Astrocyte of the spinal cord (primary cell): ENCODE results near the gene C5orf34.

ENCODE experiments used
- DNase-seq: peaks from one replicate; pipeline ENCODE4 v3.0.0; 2011; ENCODE audit warnings: low read depth, low spot score
- H3K4me3 ChIP-seq: 2 replicates; pipeline ENCODE4 v1.5.1; 2011; ENCODE audit warnings: low read depth, mild to moderate bottlenecking, low read length, moderate library complexity
- CTCF ChIP-seq: IDR thresholded peaks from 2 replicates; pipeline ENCODE4 v1.5.1; 2012; ENCODE audit warnings: low read depth, mild to moderate bottlenecking, low read length, inconsistent platforms
- in situ Hi-C: cut with HindIII; loops from 2 replicates; pipeline ENCODE4 v1.10.0; 2017; ENCODE audit warnings: low sequenced_read_pairs

Gene C5orf34

GRCh38 chr5:43543434-43543833, 28.5 kb upstream of the C5orf34 start:
- in situ Hi-C loops = no loop called here

GRCh38 chr5:43540746-43541145, 25.8 kb upstream of the C5orf34 start:
- in situ Hi-C loops = no loop called here
- DNase-seq = no peak
- no peak for TF ChIP-seq CTCF

More at GRCh38 chr5:43543434-43543833, 28.5 kb upstream of the C5orf34 start:
- DNase-seq = no peak
- no peak overlapping the region for H3K4me3 ChIP-seq
- no peak for TF ChIP-seq CTCF

GRCh38 chr5:43536972-43537371, 22.0 kb upstream of the C5orf34 start:
- in situ Hi-C loops = no loop called here
- no peak overlapping the region for H3K4me3 ChIP-seq
- TF ChIP-seq CTCF = no peak

More at GRCh38 chr5:43540746-43541145, 25.8 kb upstream of the C5orf34 start:
- H3K4me3 ChIP-seq = no peak overlapping the region

GRCh38 chr5:43533646-43534045, 18.7 kb upstream of the C5orf34 start:
- no peak for DNase-seq
- no peak for TF ChIP-seq CTCF
- in situ Hi-C loops = no loop called here
- no peak overlapping the region for H3K4me3 ChIP-seq

More at GRCh38 chr5:43536972-43537371, 22.0 kb upstream of the C5orf34 start:
- DNase-seq = no peak

- DNase-seq = no peak
- H3K4me3 ChIP-seq = no peak overlapping the region
- in situ Hi-C loops = no loop called here
- TF ChIP-seq CTCF = no peak
These were observed 15.7 kb upstream of the C5orf34 start for GRCh38 chr5:43530648-43531047.

- in situ Hi-C loops = no loop called here
- no peak for DNase-seq
These were observed 8.7 kb upstream of the C5orf34 start for GRCh38 chr5:43523662-43524072.

More at GRCh38 chr5:43523662-43524072, 8.7 kb upstream of the C5orf34 start:
- H3K4me3 ChIP-seq = no peak overlapping the region
- no peak for TF ChIP-seq CTCF
